B cell (primary cell): Measurements from ENCODE around the gene NSUN2. TPM values are rescaled to one million over a fixed set of nuclear protein-coding genes. Genes with fewer than 3 reads are reported as not detected.

ENCODE experiments used
- ATAC-seq: fragments of 200-7000 bp; cut with Tn5 transposase; one replicate; pipeline ENCODE4 v1.10.0; 2021; ENCODE audit warnings: low read depth, mild to moderate bottlenecking, moderate number of reproducible peaks, moderate library complexity
- CTCF ChIA-PET: fragments of 350-600 bp; sonication (Branson Sonifier 250); formaldehyde crosslinking; loops from one replicate; lab custom pipeline; 2021; ENCODE audit warnings: antibody characterized with exemption, inconsistent platforms; lab: Charles Lee
- POLR2A ChIA-PET: fragments of 350-600 bp; sonication (Branson Sonifier 250); formaldehyde crosslinking; loops from one replicate; lab custom pipeline; 2021; ENCODE audit warnings: antibody characterized with exemption; lab: Charles Lee
- DNase-seq: peaks from one replicate; pipeline ENCODE4 v3.0.0; 2013
- H2AFZ ChIP-seq: 2 replicates; pipeline ENCODE4 v1.6.1; 2012; ENCODE audit warnings: mild to moderate bottlenecking, low read depth, low read length; ENCODE audit not compliant: insufficient read depth, poor library complexity, severe bottlenecking
- H3K27ac ChIP-seq, 2 donors: 1 replicate in 1 of 2; 2 replicates in 1 of 2; pipeline ENCODE4 v1.5.1; 2012 to 2013; ENCODE audit warnings: low read length in 2 of 2, mild to moderate bottlenecking in 2 of 2, moderate library complexity in 1 of 2
- H3K27me3 ChIP-seq, 4 experiments: fragments of 200-600 bp in 1 of 4; sonication (generic) in 1 of 4; replicated peaks in 1 of 4; 1 replicate in 2 of 4; 2 replicates in 2 of 4; pipeline versions ENCODE4 v1.6.1 to v1.7.0; 2013 to 2016; ENCODE audit warnings: low read length in 3 of 4, mild to moderate bottlenecking in 2 of 4, mixed read lengths in 1 of 4, moderate library complexity in 1 of 4; ENCODE audit not compliant: insufficient read depth in 4 of 4, control insufficient read depth in 3 of 4; ENCODE audit errors: control extremely low read depth in 1 of 4
- H3K36me3 ChIP-seq, 2 experiments: replicated peaks in 1 of 2; 1 replicate in 1 of 2; 2 replicates in 1 of 2; pipeline versions ENCODE4 v1.6.1 to v1.7.1; 2013; ENCODE audit warnings: low read length in 1 of 2; ENCODE audit not compliant: insufficient read depth in 2 of 2, control insufficient read depth in 1 of 2; ENCODE audit errors: control extremely low read depth in 1 of 2, extremely low read depth in 1 of 2
- H3K4me1 ChIP-seq, 2 donors: fragments of 200-600 bp in 1 of 2; sonication (generic) in 1 of 2; 1 replicate in 1 of 2; 2 replicates in 1 of 2; pipeline versions ENCODE4 v1.5.1 to v1.6.1; 2013 to 2017; ENCODE audit warnings: low read length in 2 of 2; ENCODE audit not compliant: control insufficient read depth in 2 of 2, insufficient read depth in 2 of 2
- H3K4me2 ChIP-seq: replicated peaks from 2 replicates; pipeline ENCODE3; 2012; ENCODE audit warnings: mild to moderate bottlenecking, low read depth, low read length; ENCODE audit not compliant: poor library complexity, severe bottlenecking
- H3K4me3 ChIP-seq, 5 experiments: fragments of 200-600 bp in 1 of 5; sonication (generic) in 1 of 5; 1 replicate in 3 of 5; 2 replicates in 2 of 5; pipeline versions ENCODE4 v1.5.1 to v1.7.0; 2011 to 2016; ENCODE audit warnings: low read length in 4 of 5, mild to moderate bottlenecking in 4 of 5, low read depth in 2 of 5, control low read depth in 1 of 5, moderate library complexity in 1 of 5; ENCODE audit not compliant: insufficient read depth in 1 of 5; ENCODE audit errors: control extremely low read depth in 1 of 5, extremely low read depth in 1 of 5
- H3K79me2 ChIP-seq: fragments of 200-600 bp; sonication (generic); one replicate; pipeline ENCODE4 v1.6.0; 2016; ENCODE audit warnings: low read length; ENCODE audit not compliant: control insufficient read depth, insufficient read depth
- H3K9ac ChIP-seq: fragments of 200-600 bp; sonication (generic); 2 replicates; pipeline ENCODE4 v1.6.1; 2017; ENCODE audit warnings: mild to moderate bottlenecking, low read length, moderate library complexity
- H3K9me3 ChIP-seq, 3 donors: one replicate each; pipeline versions ENCODE4 v1.6.1 to v1.7.1; 2013; ENCODE audit warnings: low read length in 2 of 3; ENCODE audit not compliant: control insufficient read depth in 2 of 3, insufficient read depth in 1 of 3; ENCODE audit errors: control extremely low read depth in 1 of 3
- H4K20me1 ChIP-seq: 2 replicates; pipeline ENCODE4 v1.6.0; 2012; ENCODE audit warnings: mild to moderate bottlenecking, low read length; ENCODE audit not compliant: insufficient read depth, control insufficient read depth, poor library complexity, severe bottlenecking
- H3K27ac Mint-ChIP-seq: one replicate; pipeline ENCODE4 v1.8.0; 2021; ENCODE audit warnings: mixed read lengths
- H3K27me3 Mint-ChIP-seq: one replicate; pipeline ENCODE4 v1.8.0; 2021; ENCODE audit warnings: mixed read lengths
- H3K4me1 Mint-ChIP-seq: one replicate; pipeline ENCODE4 v1.8.0; 2021; ENCODE audit warnings: mixed read lengths
- H3K4me3 Mint-ChIP-seq: one replicate; pipeline ENCODE4 v1.8.0; 2021; ENCODE audit warnings: mixed read lengths
- H3K9me3 Mint-ChIP-seq: one replicate; pipeline ENCODE4 v1.8.0; 2022; ENCODE audit warnings: mixed read lengths; ENCODE audit not compliant: insufficient read depth
- CTCF ChIP-seq: fragments of 200-600 bp; IDR thresholded peaks from one replicate; pipeline ENCODE4 v1.8.0; 2022; ENCODE audit warnings: antibody characterized with exemption, mild to moderate bottlenecking
- EZH2 ChIP-seq: IDR thresholded peaks from 2 replicates; pipeline ENCODE4 v1.6.1; 2012; ENCODE audit warnings: borderline replicate concordance, low read depth, mild to moderate bottlenecking, moderate library complexity, low read length; ENCODE audit not compliant: insufficient read depth, poor library complexity, severe bottlenecking
- WGBS: methylation state at CpG from one replicate; pipeline ENCODE4 v1.1.5; 2013; ENCODE audit warnings: missing lambda C conversion rate; ENCODE audit not compliant: insufficient coverage; 5-methylcytosine and 5-hydroxymethylcytosine counted together
- intact Hi-C: fragments of 100-400 bp; cut with micrococcal nuclease; formaldehyde crosslinking; loops from one replicate; pipeline ENCODE4 v1.10.0; 2022
- polyA plus RNA-seq: library from polyadenylated mRNA; depleted of rRNA; stranded (reverse); fragments of >200 nt; gene quantifications from 2 replicates; pipeline ENCODE4 v1.2.3, GENCODE V29; 2012
- total RNA-seq, 2 donors: library from RNA; stranded (reverse); fragments of 120-200 nt in 1 of 2; gene quantifications; 1 replicate in 1 of 2; 2 replicates in 1 of 2; pipeline versions ENCODE4 v1.2.3 to v1.2.4, GENCODE V29; 2013 to 2022

The NSUN2 gene
- total and polyA plus RNA-seq, 2 donors (not counting 1 experiment from before 2014, with no cell fraction given) = 58.8 to 85.0 TPM

- H3K27me3 ChIP-seq = peaks cover 0 to 10% (median 4%) of the 10 kb centered on the region in 4 experiments
- H2AFZ ChIP-seq = no peak overlapping the region
- no peak overlapping the region for H3K4me3 Mint-ChIP-seq
- no peak overlapping the region for H3K27ac Mint-ChIP-seq
- no peak overlapping the region for H3K4me2 ChIP-seq
- no peak overlapping the region for H3K4me3 ChIP-seq
- no peak for DNase-seq
- H3K4me1 Mint-ChIP-seq = no peaks in the 10 kb centered on the region
- no peaks in the 10 kb centered on the region for H3K36me3 ChIP-seq
- ChIA-PET POLR2A (no interaction called here), CTCF (interaction anchor here (0.6 kb wide), 1 partner anchor 121 kb away, joined by 4 read pairs; no protein-coding TSS in a partner anchor)
- H3K27me3 Mint-ChIP-seq = peaks cover 34% of the 10 kb centered on the region
- no peak for TF ChIP-seq CTCF
- TF ChIP-seq EZH2 = no peak
- intact Hi-C loops = no loop called here
- H3K4me1 ChIP-seq = no peaks in the 10 kb centered on the region
- ATAC-seq = no peak
- H3K9me3 ChIP-seq = no peaks in the 10 kb centered on the region
- H4K20me1 ChIP-seq = no peaks in the 10 kb centered on the region
- WGBS = no CpG with 5 or more reads among the region's 4 CpGs
- no peaks in the 10 kb centered on the region for H3K79me2 ChIP-seq
- H3K9ac ChIP-seq = no peak overlapping the region
- no peak overlapping the region for H3K27ac ChIP-seq
- H3K9me3 Mint-ChIP-seq = no peaks in the 10 kb centered on the region
Measured at GRCh38 chr5:6567068-6567467, 65.8 kb downstream of the NSUN2 start.

DNA sequence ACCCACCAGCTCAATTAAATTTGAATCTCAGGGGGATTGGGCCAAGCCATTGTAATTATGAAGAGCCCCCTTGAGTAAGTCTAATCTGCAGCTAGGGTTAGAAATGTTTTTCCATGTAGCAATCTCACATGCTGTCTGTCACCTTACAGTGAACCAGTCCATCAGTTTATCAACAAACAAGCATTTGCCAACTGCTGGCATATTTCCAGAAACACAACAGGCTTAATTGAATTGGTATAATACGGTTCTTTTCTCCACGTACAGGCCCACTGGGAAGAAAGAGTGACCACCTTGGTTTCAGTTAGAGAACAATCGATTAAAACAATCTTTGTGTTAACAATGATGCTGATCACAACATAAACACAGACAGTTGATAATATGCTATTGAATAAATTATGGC, 67.4 kb downstream of the NSUN2 start:
- H3K4me3 Mint-ChIP-seq = no peak overlapping the region
- no peaks in the 10 kb centered on the region for H4K20me1 ChIP-seq
- H3K9me3 Mint-ChIP-seq = no peaks in the 10 kb centered on the region

More for the DNA sequence above, 67.4 kb downstream of the NSUN2 start:
- intact Hi-C loops = no loop called here
- no peak for ATAC-seq
- CTCF ChIA-PET = no interaction called here
- WGBS = no CpG with 5 or more reads among the region's 3 CpGs
- no peaks in the 10 kb centered on the region for H3K36me3 ChIP-seq
- no peaks in the 10 kb centered on the region for H3K4me1 ChIP-seq
- POLR2A ChIA-PET = no interaction called here
- no peaks in the 10 kb centered on the region for H3K79me2 ChIP-seq
- H3K27ac ChIP-seq = no peak overlapping the region
- TF ChIP-seq EZH2 (no peak), CTCF (no peak)
- H3K27me3 ChIP-seq = peaks cover 0 to 9% (median 4%) of the 10 kb centered on the region in 4 experiments
- peaks cover 36% of the 10 kb centered on the region for H3K27me3 Mint-ChIP-seq
- no peak overlapping the region for H3K4me3 ChIP-seq
- no peaks in the 10 kb centered on the region for H3K9me3 ChIP-seq
- no peak overlapping the region for H3K4me2 ChIP-seq
- H3K27ac Mint-ChIP-seq = no peak overlapping the region
- no peak for DNase-seq
- no peak overlapping the region for H3K9ac ChIP-seq
- H2AFZ ChIP-seq = no peak overlapping the region
- H3K4me1 Mint-ChIP-seq = no peaks in the 10 kb centered on the region
